NCI-H2227 (cell line): ENCODE results near the gene STK39.
"Not testable (repeated sequence)": the region's sequence is repeated elsewhere in the genome, so short reads cannot be mapped to it uniquely, and the experiment has no call there.

Experiments
- DNase-seq: peaks from one replicate; lab custom pipeline; 2025; ENCODE audit not compliant: unreplicated experiment; lab: John Stamatoyannopoulos, UW

Gene STK39

DNA sequence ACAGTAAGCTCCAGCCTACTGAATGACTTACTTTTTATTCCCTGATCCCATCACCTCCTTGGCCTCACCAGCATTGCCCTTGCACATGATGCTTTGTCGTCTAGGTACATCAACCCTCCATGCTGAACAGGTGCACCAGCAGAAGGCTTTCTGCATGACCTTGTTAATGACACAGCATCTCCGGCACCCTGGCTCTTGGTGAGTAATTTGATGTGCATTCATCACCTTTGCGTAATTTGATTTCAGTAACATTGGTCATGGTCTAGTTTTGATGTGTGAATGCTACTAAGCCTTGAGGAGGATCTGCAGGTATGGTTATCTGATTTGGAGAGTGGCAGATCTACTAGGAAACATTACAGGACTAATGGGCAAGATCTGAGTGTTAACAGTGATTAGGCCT lies 103.6 kb downstream of the STK39 start:
- DNase-seq, result no peak

DNA sequence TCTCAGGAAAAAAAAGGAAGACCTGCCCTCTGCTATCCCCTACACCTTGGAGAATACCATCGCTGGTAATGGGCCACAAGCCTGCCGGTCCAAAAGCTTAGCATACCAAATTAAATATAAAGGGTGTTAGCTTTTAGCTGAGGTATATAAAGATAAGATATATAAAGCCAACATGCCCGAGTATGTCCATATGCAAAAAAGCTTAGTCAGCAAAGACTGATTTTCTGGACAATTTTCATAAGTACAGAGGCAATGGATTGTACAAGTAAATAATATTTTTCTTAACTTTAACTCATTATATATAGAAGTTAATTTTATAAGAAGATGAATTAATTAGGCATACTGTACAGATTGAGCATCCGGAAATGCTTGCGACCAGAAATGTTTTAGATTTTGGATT lies 106.5 kb downstream of the STK39 start:
- DNase-seq, result no peak

DNA sequence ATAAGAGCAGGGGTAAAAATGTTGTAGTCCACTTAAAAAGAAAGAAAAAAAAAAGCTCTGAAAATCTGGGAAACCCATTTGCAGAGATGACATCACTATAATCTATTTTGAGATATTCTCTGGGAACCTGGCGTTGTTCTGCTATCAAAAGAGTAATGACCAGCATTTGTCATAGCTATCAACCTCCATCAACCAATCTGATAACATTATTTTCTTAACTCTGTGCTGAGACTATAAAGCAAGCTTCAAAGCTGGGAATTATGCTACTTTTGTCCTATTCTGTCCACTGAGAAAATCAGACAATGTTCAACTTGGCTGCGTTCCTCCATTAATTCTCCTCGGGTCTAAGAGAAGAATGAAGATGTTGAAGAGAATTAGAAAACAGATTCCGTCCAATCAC lies 107.5 kb downstream of the STK39 start:
- no peak for DNase-seq

DNA sequence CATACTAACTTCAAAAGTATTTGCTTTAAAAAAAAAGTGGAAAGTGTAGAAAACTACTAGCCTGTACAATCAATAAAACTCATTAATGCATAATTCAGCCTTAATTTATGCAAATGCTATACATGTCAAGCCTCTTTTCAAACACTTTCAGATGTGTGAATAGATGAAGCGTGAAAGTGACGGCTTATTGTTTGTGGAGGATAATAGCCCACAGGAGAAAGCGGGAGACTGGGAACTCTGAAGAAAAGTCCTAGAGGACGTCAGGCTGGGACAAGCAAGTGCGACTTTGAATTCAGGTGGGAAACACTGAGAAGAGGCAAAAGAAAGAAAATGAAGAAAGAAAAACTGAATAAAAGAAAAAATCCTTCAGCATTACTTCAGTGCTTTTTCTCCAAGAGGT lies 108.5 kb downstream of the STK39 start:
- DNase-seq, result no peak

DNA sequence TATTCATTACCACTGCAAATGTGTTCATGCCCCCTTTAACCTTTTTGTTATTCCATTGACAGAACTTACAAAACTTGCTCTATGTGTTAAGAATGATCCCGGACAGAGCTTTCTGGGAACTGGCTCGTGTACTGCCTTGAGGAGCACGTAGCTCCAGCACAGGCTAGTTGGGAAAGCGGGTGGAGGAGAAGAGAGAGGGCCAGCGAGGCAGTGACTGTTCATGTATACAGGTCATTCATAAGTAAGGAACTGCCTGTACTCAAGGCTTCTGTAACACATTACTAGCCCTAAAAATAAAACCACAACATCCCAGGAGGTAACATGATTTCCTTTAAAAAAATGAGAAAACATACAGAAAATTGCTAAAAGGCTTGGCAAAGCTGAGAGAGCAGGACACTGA lies 109.0 kb downstream of the STK39 start:
- no peak for DNase-seq

DNA sequence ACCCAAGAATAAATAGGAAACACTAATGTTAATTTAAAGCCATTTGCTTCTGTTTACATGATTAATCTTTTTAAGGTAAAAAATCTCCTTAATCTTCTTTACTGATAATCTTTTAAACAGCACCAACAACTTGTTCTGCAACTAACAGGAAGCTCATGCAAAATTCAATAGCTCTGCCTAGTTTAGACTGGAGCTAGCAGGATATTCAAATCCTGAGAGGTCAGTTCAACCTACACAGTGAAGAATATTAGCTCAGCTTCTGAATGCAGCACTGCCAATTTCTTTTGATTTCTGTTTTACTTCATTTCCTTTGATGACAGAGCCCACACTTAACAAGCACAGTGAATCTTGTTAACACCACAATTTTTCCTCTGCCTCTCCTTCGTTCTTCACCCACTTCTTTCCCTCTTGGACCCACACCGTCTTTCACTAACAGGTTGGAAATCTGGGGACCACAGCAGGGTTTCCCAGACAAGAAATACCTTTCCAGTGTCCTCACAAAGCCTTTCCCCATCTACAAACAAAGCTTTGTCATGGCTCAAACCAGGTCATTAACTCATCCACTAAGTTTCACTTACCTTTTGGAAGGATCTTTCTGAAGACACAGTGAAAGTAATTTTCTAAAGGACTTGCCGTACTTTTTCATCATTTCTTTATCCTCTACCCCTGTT lies 109.8 kb downstream of the STK39 start:
- DNase-seq, result no peak

DNA sequence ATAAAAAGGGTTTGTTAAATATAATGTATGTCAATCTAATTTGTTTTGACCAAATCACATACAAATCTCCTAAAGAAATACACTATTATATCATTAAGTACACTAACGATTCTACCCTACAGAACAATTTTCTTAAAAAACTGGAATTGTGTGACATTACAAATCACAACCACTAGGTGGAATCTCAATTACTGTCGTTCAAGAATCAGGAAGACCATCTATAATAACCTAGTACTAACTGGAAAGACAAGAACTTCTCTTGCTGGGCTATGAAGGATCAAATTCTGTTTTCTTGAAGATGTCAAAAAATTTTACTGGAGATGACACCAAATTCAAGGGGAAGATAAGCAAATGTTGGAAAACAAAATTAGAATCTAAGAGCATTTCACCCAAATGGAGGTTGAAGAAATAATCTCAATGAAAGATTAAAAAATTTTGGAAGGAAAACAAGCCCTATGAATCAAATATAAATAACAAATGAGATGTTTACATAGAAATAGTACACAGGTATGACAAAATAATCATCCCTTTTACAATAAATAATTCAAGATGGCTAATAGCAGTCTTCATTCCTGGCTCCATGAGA lies 110.9 kb downstream of the STK39 start:
- peak; percentile 68 for DNase-seq

DNA sequence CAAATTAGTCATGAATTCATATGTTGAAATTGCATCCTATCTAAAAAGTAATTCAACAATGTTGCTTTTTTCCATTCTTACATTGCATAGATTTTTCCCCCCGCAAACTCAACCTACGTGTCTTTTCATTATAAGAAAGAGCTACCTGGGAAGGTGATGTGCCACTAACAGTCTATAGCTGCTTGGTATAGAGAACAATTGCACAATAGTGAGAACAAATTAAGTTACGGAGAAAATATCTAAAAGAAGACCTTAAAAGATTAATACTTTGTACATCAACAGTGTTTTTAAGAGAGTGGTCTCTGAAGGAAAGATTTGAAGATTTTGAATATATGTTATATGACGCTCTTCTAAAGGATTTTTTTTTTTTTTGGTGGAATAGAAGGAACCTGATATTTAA lies 111.8 kb downstream of the STK39 start:
- no peak for DNase-seq

DNA sequence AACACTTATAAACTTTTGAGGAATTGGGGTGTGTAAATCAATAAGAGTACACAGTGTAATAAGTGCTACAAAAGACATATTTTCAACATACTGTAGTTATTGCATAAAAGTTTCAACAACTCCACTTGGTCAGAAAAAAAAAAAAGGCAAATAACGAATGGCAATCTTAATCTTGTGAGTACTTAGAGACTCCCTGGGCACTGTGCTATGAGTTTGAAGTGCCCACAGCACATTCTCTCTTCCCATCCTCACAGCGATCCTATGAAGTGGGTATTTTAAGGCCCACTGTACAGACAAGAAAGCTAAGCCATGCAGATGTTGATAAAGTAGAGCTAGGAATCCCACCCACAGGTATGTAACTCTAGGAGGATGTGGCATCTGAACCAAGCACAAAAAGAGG lies 112.3 kb downstream of the STK39 start:
- DNase-seq, result no peak

DNA sequence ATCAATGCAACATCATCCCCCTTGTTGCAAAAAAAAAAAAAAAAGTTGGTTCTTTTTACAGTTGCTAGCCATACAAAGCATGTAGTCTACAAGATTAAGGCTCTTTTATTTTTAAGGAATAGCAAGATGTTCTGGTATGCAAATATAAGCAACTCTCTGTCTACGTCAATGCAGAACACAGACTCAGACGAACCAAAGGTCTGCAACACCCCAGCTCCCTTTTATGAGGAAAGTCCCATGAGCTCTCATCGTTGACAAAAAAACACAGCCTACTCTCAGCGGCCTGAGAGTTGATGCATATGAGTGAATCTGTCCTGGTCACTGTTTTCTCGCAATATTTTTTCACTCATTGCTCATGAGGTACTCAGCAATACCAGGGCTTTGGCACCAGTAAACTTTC lies 112.9 kb downstream of the STK39 start:
- DNase-seq, result no peak

DNA sequence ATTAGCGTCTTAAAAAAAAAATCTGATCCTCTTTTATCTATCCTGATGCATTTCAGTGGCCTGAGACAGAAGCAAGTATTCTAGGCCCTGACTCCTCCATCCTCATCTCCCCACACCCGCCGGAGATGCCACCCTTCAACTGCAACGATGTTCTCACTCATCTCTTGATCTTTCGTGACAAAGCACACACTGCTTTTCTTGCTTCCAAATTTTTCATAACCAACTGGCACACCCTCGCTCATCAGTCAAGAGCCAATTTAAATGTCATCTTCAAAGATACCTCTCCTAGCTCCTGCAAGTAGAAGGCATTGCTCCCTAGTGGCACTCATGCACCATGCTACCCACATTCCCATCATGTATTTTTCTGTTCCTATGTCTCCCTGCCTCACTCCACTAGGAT lies 115.0 kb downstream of the STK39 start:
- no peak for DNase-seq

DNA sequence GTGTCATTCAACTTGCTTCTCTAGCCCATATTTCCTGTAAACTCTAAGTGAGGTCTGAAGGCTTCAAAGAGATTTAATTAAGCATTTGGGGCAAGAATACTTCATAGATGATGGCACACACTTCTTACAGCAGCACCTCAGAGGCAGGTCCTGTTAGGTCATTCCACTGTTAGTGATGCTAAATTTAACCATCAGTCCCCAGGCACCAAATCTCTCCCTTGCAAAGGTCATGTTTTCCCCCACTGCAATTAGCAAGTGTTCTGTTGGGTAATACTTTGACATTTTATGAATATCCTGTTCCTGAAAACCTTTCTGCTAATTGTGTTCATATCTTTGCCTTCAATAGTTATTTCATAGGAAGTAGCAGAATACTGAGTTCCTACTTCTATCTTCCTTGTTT lies 117.0 kb downstream of the STK39 start:
- no peak for DNase-seq

DNA sequence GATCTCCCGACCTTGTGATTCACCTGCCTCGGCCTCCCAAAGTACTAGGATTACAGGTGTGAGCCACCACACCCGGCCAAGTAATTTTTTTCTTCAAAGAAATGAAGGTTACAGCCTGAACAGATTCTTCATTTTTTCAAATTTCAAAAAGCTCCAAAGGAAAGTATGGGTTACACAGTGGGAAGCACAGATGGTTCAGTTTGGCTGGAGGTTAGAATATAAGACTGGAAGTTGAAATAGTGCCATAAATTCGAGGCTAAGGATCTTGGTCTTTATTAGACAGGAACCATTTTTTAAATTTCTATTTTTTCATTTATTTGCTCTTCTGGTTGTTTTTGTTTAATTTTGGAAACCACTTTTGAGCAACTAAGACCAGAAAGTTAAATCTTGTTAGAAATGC lies 120.0 kb downstream of the STK39 start:
- DNase-seq, result no peak

DNA sequence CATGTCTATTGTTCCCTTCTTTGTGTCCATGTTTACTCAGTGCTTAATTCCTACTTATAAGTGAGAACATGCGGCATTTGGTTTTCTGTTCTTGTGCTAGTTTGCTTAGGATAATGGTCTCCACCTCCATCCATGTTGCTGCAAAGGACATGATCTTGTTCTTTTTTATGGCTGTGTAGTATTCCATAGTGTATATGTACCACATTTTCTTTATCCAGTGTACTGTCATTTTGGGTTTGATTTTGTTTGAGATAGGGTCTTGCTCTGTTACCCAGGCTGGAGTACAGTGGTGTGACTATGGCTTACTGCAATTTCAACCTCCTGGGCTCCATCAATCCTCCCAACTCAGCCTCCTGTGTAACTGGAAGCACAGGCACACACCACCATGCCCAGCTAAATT lies 125.2 kb downstream of the STK39 start:
- DNase-seq, result not testable (repeated sequence)

DNA sequence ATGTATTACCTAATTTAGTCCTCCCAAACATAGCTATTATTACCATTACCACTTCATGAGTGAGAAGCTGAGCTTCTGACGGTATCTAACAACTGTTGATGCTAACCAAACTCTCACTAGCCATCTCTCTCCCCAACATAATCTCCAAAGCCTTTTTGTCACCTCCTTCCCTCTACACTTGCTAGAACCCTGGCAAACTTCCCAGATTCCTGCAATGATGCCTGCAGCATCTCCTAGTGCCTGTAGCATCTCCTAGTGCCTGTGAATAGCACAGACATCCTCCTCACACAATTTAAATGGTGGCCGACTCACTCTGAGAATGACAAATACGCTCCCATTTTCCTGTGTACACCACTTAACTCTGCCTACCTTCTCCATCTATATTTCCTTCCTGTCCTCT lies 126.7 kb downstream of the STK39 start:
- DNase-seq, result peak; percentile 19

DNA sequence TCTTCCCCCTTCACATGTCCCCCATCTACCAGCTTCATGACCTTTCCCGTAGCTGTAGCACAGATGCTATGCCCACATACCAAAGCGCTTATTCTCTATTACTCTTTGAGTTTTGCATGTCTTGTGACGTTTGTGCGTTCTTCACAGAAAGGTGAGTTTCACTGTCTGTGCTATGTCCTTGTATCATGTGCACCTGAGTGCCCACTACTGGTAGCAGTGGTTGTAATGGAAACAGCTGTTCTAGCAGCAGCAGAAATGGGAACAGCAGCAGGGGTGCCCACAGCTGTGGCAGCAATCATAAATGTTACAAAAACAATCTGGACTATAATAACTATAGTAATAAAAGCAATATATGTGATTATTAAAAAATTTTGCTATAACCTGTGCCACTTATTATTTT lies 127.1 kb downstream of the STK39 start:
- DNase-seq, result peak; percentile 11

DNA sequence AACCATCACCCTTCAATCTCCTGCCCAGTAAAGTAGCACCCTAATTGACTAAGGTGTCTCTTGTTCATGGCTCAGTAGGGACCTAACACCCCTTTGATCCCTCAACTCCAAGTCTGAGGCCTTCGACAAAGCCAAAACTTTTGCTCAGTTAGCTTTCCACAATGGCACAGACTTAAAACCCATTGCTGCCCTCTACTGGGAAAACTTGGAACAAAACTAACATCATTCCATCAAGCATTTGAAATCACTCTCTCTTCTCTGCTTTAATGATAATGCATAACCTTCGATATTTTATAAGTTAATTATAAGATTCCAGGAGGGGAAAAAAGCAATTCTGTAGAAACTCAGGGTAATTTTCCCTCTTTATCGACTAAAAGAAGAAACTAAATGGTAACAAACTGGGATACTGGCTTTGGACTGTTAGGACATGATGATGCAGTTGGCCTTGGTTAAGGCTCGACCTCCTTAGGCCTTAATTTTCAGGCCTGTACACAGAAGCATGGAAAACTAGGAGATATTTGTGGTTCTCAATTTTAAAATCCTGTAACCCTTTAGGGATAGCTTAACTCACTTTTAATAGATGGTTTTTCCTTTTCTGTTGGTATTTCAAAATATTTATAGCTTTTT lies 127.8 kb downstream of the STK39 start:
- peak; percentile 84 for DNase-seq

DNA sequence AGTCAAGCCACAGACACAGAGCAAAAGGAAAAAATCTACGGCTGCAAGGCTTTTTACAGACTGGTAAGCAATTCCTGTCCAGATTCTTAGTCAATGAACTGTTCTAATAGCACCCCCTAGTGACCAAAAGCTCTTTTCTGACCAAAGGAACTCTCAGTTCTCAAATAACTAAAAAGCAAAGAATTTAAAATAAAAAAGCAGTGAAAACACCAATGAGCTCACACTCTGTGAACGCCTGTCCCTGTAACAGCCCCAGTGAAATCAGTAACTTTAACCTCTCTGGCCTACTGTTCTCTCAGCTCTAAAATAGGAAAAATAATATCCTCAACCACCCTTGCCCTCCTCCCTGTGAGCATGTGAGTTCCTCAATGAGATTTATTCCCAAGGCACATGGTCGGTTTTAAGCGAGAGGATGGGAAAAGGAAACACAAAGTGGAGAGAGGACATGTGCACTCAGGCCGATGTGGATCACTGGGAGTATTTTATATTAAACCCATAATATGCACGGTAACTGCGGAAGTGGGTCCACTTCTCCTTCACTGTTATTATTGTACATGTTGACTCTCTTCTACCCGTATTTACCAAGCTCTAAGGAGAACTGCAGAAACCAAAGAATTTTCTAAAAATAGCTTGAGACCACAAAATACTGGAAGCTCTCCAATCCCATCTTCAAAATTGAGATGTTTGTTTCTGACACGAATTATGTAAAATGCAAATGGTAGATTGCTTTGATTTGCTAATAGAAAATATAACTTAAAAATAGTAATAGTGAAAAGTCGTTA lies 128.5 kb downstream of the STK39 start:
- DNase-seq, result peak; percentile 90

DNA sequence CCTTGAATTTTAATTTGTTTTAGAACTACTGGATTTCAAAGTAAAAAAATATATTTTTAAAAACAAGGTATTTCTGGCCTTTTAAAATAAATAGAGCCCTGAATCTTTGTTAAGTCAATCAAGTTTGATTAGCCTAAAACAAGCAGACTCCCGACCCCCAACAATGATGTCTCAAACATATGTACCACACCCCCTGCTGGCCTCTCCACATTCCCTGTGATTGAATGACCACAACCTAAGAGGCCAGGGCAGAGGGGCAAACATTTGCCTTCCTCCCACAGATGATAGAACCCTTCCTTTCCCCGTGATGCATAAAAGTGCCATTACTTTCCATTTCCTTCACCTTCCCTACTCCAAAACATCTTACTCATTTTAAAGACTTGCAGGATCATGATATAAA lies 130.9 kb downstream of the STK39 start:
- DNase-seq, result no peak

DNA sequence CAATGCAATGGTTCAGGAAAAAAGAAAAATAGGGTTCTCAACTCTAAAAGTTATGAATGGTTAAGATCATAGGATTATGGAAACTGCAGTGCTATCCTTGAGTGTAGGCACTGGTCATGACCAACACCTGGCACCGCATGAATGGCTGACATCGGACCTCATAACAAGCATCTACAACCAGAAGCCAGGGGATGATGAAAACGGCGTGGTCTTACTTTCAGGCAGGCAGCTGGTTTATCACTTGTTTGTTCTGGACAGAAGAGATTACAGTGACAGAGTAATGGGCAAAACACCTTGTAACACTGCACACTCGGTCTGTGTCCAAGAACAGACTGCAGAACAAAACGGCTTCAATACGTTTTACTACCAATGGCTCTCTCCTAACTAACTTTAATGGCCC lies 132.8 kb downstream of the STK39 start:
- no peak for DNase-seq

DNA sequence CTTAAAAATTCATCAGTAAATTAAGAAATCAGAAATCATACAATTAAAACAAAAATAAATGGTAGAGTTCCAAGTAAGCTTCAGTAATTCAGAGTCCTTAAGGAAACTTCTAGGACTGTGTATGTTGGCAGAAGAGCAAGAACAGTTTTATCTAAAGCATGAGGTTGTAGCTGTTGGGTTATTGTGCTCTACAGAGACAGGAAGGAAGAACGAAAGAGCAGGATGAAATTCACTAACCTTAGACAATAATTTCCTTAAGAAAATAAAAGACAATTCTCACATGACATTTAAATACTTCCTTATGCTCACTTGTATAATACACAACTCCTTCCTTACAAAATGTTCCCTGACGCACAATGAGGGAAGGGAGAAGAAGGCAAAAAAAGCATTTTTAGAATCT lies 133.4 kb downstream of the STK39 start:
- DNase-seq, result no peak

DNA sequence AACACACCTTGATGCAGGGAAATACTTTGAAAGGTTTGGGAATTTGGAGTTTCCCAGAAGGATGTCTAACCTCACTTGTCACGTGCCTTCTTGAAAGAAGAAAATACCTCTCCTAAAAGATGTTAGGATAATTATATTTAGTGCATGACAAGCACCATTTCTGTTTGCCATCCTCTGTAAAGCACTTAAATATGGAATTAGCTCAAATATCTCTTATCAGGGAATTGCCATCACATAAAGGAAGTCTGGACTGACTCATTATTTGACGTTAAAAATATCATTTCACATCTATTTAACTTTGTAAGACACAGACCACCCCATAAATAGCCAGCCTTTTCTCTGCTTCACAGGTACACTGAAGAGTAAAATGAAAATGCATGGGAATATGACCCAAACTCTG lies 140.1 kb downstream of the STK39 start:
- DNase-seq, result no peak
